Measurements from ENCODE around the gene PIM3.

PIM3 gene

DNA sequence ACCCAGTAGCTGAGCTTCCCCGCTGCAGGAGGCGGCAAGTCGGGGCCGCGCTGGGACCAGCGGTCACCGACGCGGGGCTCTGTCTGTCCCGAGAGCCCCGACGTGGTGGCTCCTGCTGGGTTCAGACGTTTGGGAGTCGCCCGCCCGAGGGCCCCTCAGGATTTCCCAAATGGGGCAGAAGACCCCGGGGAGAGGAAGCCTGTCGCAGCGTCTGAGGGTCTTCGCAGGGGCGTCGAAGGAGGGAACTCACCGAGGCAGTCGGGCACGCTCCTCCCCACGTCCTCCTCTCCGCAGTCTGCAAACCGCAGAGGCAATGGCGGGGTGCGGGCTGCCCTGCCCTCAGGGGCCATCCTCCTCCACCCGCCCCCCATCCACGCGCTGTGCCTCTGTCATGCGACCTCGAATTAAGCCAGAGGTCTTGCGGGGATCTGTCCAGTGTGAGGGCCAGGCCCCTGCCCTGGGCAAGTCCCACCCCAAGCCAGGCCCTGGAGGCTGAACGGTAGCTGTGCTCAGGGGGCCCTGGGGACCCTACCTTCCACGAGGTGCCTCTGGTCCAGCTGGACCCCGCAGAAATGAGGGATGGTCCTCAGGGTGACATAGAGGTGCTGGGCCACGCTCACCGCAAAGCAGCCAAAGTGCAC, 39.5 kb downstream of the PIM3 start:
- DNase-seq (ENCODE audit: low read depth in 3 of 3, low spot score in 1 of 3), result no peak

DNA sequence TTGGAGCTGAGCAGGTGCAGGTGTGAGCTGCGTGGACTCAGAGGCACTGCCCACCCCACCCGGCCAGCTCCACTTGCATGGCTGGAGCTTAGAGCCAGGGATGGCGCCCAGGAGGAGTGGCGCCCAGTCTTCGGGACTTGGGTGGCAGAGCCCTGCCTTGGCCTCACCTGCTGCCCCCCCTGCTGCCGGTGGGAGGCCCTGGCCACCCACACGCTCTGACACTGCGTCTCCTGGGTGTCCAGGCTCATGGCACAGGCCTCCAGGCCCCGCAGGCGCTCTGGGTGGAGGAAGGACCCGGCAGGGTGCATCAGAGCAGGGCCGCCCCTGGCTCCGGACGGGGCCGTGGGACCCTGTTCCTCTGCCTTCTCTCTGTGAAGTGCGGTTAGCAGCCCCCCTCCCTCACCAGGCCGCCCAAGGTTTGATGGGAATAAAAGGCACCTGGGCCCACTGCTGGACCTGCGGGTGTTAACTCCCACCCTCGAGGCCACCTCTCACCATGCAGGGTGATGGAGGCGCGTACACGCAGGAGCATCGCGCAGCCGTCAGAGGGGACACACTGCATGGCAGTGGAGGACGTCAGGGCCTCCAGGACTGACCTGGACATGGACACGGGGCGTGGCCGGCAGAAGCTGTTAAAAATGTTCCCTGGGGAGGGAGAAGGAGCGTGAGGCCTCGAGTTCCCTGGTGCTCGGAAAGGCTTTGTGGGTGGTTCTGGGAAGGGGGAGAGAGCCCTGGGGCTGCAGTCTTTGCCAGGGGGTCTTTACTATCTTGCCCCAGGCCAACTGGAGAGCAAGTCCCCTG, 40.2 kb downstream of the PIM3 start:
- DNase-seq (ENCODE audit: low read depth in 3 of 3, low spot score in 1 of 3), result no peak

DNA sequence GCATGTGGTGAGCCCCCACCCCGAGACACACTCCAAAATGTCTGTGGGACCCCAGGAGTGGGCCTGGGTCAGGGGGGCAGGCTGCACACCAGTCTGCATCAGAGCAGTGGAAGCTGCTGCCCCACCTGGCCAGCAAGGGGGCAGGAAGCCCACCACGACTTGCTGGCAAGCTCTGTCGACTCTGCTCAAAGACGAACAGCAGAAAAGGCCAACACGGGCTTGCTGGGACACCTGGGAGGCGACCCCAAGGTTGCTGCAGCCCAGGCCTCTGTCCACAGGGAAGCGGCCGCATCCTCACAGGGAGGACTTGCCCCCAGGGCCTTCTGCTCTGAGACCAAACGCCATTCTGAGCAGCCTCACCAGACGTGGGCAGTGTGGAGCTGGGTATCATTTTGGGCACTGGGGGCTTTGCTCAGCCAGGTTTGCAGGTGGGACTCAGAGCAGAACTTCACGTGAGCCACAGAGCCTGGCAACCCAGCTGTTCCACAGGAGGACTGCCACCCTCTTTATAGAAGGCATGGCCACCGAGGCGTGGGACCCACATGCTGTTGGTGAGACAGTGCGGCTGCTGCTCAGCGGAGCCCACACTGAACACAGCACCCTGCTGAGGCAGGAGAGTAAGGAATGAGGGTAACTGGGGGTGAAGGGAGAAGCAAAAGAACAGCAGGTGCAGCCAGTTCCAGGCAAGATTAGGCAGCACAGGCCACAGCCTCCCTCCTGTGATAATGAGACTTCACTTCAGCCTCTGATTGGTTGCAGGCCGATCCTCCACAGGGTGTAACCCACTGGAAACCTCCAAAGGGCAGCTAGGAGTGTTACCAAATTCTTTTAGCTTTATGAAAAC, 41.0 kb downstream of the PIM3 start:
- DNase-seq (ENCODE audit: low read depth in 3 of 3, low spot score in 1 of 3), result no peak

DNA sequence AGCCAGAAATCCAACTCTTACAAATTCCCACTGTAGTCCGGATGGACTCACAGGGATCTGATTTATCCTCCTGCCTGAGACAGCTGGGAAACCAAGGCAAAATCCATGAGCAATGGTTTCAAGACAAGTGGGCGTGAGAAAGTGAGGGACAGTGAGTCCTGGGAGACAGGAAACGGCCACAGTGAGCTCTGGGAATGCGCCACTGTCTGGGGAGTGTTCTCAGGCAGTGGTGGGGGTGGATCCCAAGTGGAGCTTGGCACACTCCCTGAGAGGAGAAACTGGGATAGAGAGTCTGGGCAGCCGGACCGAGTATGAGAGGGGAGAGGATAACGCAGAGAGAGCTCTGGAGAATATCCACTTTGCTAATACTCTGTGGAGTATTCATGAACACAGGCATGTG, 42.2 kb downstream of the PIM3 start:
- DNase-seq (ENCODE audit: low read depth in 3 of 3, low spot score in 1 of 3), result no peak

DNA sequence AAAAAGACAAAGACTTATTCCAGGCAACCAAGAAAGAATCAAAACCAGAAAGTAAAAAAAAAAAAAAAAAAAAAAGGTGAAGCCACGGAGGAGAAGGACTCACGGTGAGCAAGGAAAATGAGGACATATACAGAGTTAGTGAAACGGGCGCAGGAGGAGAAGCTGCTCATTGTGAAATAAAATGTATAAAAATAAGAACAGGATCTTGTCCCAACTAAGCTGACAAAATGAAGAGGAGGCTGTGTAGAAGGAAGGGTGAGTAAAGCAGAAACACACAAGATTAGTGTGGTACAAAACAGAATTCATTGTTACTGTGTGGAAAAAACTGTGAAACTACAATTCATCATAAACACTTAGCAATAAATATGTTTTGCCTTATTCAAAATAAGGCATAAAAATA, 44.3 kb downstream of the PIM3 start:
- DNase-seq (ENCODE audit: low read depth in 3 of 3, low spot score in 1 of 3), result no peak

DNA sequence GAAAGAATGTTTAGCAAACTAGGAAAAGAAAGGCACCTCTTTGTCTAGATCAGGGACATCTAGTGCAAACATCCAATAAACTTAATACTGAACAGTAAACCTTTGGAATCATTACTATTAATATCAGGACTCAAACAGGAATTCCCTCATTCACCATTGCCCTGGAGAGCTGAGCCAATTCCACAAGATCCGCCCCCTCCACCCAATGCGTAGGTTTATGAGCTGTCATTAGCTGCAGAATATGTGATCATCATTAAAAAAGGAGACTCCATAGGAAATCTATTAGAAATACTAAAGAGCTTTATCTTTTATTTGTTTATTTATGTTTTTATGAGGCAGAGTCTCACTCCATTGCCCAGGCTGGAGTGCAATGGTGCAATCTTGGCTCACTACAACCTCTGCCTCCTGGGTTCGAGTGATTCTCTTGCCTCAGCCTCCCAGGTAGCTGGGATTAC, 46.5 kb downstream of the PIM3 start:
- no peak for DNase-seq (ENCODE audit: low read depth in 3 of 3, low spot score in 1 of 3)

DNA sequence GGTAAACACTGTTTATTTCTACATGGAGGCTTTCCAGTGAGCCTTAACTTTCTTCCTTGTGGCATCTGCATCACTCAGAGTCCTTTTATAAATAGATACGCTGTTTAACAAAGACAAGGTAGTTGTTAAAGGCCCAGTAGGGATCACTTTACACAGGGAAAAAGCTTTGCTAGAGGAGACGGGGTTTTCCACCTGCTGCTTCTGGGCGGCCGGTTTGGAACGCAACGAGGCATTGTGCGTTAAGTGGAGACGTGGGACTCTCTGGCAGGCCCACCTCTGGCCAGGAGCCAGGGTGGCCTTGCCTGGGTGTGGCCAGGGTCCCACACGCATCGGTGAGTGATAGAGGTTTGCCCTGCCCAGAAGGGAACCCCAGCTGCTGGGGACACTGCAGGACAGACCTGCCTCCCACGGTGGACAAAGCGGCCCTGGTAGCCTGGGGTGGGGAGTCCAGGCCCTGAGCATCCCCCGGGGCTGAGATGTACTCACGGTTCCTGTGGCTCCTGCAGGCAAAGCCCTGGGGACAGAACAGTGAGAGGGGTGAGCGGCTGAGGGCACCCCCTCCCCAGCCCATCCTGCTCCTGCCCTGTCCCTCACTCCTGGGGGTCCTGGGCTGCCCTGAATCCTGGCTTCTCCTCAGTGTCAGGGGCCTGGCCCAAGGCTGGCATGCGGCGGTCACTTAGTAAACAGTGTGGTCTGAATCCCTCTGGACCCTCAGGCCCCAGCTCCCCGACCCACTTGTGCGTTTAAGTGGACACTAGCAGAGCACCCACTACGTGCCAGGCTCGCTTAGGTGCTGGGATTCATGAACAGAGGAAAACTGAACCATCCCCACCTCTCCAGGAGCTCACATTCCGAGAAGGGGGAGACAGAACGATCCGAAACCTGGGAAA, 47.8 kb downstream of the PIM3 start:
- DNase-seq (ENCODE audit: low read depth in 3 of 3, low spot score in 1 of 3), result no peak

DNA sequence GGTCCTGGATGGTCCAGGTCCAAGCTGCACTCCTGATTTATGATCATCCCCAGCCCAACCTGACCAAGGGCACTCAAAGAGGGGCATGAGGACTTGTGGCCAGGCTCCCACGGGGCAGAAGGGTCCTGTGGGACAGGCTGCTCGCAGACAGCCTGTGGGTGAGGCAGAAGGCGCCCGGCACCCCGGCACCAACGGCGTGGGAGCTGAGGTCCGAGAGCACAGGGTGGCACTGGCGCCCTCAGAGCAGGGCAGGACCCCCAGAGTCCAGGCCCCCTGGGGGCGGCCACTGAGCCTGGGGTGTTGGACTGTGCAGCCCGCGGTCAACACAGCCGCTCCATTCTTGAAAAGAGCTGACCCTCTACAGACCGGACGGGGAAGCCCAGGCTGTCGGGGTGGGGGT, 48.7 kb downstream of the PIM3 start:
- no peak for DNase-seq (ENCODE audit: low read depth in 3 of 3, low spot score in 1 of 3)

DNA sequence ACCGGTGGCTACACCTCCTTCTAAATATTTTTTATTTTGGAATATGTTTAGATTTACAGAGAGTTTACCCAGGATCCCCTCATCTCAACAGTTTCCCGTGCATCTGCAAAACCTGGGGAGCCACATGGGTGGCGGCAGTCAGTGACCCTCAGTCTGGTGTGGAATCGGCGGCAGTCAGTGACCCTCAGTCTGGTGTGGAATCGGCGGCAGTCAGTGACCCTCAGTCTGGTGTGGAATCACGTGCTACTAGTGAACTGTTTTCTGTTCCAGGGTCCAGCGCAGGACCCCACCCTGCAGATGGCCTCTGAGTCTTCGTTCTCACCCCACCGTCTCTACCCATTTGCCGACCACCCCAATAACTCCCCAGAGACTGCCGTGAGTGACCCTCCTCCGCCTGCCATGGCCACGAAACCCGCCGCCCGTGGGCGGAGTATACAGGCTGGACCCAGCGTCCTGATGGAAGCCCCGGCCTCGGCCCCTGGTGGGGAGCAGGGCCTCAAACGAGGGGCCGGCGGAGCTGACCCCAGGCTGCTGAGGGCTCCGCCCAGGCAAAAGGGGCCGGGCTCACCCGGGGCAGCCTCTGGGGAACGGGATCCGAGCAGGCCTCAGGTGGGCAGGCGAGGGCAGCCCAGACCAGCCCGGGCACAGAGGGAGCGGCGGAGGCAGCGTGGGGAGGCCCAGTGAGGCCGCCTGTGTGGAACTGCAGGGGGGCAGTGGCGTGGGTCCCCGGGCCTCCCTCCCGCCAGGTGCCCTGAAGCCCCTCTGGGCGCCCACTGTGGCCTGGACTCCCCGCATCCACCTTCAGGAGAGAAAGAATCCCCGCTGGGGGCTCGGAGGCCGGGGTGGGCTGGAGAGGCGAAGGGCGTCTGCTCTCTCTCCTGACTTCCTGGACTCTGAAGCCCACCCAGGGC, 49.4 kb downstream of the PIM3 start:
- DNase-seq (ENCODE audit: low read depth in 3 of 3, low spot score in 1 of 3), result no peak

DNA sequence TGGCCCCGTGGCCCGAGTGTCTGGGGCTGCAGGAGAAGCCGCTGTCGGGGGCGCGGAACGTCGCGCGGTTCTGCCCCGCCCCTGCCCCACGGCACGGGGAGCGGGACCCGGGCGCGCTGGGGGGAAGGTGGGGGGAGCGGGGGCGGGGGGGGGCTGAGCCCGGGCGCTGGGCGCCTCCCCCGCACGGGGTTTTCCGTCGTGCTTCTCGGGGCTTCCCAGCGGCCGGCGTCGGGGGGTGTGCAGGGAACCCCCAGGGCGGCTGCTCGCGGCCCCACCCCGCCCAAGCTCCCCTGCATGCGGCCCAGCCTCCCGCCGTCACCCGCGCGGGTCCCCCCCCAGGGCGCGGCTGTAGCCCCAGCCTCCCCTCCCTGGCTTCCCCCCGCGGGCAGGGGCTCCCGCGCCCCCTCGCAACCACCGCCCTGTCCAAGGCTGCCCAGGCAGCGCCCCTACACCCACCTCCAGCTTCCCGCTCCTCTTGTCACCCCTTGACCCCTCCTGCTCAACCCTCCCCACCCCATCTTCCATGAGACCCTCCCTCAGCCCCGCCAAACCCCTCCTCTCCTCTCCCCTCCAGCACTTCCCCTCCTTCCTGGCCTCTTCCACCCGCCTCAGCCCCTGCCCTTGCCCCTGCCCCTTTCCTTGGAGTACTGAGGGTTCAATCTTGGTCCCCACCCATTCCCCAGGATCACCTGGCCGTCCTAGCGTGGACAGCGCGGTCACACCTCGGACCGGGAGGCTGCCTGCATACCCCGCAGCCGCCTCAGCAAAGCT, 50.3 kb downstream of the PIM3 start:
- peak; percentile 54 to 56 (median 56) for DNase-seq (ENCODE audit: low read depth in 3 of 3, low spot score in 1 of 3)

DNA sequence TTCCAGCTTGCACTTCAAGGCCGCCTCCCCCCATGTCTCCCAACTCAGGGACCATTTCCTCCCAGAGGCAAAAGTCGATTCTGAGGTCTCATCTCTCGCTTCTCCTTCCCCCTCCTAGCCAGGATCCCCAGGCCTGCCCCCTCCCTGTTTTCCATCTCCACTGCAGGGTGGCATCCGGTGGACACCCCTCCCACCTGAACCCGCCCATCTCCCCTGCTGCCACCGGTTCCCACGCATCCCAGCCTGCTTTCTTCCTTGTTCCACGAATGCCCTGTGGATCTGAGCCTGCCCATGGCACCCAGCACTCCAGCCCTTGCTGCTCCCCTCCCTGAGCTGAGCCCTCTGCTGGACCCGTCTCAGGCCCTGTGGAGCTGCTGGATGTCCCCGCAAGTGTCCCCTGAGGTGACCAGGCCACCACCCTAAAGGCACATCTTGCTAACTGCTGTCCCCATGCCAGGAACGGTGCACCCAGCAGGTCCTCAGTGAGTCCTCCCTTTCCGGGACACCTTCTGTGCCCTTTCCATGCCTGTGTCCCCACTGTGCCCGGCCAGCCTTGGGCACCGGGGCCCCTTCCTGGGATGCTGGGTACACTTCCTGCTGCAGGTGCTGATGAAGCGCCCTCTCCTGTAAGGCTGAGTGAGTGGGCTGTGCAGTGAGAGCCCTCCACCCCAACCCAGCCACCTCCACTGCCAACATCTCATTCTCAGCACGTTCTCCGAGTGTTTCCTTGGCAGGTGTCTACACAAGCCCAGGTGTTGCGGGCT, 51.1 kb downstream of the PIM3 start:
- DNase-seq (ENCODE audit: low read depth in 3 of 3, low spot score in 1 of 3), result no peak

DNA sequence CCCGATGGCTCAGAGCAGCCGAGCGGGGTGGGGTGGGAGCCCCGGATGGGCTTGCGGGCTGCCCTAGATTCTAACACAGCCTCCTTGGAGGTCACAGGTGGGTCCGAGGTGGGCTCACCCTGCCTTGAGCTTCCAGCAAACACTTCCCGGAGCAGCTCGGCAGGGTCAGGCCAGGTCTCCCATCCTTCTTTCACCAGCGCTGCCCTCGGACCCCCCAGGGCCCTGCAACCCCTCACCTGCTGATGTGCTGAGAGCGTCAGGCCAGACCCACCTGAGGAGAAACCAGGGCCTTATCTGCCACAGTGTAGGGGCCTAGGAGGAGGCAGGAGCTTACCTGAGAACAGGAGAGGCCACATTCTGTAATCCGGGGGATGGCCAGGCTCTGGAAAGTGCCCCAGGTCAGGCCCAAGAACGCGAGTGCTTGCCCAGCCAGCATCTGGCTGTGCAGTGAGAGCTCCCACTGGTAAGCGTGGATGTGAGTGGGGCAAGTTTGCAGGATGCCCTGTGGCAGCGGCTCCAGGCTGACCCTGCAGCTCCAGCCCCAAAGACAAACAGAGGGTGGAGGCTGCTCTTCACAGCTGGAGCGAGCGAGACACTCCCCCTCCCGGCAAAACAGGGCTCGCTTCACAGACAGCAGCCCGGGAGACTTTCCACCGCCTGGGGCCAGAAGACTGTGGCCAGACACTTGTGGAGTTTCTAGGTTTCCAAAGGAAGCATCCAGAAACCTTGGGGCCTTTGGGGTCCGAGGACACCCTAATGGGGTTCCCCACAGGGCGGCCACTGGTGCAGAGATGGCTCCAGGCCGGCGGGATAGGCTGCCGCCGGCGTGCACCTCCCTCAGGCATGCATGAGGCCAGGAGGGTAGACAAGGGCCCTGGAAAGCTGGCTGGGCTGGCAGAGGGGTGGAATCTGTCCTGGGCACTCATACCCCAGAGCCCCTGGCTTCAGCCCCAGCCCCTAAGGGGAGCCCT, 51.9 kb downstream of the PIM3 start, which contains the start of gene IL17REL:
TSS of gene IL17REL (minus strand) at position 555 of the 971 bp plus-strand sequence. CDS start at position 436, 119 bp downstream.
- DNase-seq (ENCODE audit: low read depth in 3 of 3, low spot score in 1 of 3), result no peak
